HG03565 (cell line): ENCODE results near the gene B4GALT6.

Experiments
- ATAC-seq: cut with Tn5 transposase; IDR thresholded peaks from one replicate; pipeline ENCODE4 v1.9.1; 2021; ENCODE audit warnings: mild to moderate bottlenecking, moderate library complexity; ENCODE audit not compliant: unreplicated experiment

Gene B4GALT6

DNA sequence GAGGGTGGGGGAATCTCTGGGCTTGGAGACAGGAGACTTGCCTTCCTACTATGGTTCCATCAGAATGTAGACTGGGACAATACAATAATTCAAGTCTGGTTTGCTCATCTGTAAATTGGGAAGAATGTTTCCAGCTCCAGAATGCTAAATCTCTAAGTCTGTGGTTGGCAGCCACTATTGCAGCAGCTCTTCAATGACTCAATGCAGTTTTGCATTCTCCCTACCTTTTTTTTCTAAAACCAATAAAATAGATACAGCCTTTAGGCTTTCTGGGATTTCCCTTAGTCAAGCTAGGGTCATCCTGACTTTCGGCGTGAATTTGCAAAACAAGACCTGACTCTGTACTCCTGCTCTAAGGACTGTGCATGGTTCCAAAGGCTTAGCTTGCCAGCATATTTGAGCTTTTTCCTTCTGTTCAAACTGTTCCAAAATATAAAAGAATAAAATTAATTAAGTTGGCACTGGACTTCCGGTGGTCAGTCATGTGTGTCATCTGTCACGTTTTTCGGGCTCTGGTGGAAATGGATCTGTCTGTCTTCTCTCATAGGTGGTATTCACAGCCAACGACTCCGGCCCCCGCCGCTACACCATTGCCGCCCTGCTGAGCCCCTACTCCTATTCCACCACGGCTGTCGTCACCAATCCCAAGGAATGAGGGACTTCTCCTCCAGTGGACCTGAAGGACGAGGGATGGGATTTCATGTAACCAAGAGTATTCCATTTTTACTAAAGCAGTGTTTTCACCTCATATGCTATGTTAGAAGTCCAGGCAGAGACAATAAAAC is 86.2 kb downstream of the B4GALT6 start:
- ATAC-seq: no peak

DNA sequence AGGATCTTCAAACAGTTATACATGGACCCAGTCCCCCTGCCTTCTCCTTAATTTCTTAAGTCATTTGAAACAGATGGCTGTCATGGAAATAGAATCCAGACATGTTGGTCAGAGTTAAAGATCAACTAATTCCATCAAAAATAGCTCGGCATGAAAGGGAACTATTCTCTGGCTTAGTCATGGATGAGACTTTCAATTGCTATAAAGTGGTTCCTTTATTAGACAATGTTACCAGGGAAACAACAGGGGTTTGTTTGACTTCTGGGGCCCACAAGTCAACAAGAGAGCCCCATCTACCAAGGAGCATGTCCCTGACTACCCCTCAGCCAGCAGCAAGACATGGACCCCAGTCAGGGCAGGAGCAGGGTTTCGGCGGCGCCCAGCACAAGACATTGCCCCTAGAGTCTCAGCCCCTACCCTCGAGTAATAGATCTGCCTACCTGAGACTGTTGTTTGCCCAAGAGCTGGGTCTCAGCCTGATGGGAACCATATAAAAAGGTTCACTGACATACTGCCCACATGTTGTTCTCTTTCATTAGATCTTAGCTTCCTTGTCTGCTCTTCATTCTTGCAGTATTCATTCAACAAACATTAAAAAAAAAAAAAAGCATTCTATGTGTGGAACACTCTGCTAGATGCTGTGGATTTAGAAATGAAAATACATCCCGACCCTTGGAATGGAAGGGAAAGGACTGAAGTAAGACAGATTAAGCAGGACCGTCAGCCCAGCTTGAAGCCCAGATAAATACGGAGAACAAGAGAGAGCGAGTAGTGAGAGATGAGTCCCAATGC is 88.1 kb downstream of the B4GALT6 start:
- ATAC-seq: no peak

DNA sequence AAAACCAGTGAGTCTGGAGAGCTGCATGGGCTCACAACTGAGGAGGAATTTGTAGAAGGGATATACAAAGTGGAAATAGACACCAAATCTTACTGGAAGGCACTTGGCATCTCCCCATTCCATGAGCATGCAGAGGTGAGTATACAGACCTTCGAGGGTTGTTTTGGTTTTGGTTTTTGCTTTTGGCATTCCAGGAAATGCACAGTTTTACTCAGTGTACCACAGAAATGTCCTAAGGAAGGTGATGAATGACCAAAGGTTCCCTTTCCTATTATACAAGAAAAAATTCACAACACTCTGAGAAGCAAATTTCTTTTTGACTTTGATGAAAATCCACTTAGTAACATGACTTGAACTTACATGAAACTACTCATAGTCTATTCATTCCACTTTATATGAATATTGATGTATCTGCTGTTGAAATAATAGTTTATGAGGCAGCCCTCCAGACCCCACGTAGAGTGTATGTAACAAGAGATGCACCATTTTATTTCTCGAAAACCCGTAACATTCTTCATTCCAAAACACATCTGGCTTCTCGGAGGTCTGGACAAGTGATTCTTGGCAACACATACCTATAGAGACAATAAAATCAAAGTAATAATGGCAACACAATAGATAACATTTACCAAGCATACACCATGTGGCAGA is 89.1 kb downstream of the B4GALT6 start:
- no peak for ATAC-seq

DNA sequence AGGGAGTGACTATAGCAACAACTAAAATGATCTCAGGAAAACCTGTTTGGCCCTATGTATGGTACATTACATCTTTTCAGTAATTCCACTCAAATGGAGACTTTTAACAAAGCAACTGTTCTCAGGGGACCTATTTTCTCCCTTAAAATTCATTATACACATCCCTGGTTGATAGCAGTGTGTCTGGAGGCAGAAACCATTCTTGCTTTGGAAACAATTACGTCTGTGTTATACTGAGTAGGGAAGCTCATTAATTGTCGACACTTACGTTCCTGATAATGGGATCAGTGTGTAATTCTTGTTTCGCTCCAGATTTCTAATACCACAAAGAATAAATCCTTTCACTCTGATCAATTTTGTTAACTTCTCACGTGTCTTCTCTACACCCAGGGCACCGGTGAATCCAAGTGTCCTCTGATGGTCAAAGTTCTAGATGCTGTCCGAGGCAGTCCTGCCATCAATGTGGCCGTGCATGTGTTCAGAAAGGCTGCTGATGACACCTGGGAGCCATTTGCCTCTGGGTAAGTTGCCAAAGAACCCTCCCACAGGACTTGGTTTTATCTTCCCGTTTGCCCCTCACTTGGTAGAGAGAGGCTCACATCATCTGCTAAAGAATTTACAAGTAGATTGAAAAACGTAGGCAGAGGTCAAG is 91.7 kb downstream of the B4GALT6 start:
- no peak for ATAC-seq

DNA sequence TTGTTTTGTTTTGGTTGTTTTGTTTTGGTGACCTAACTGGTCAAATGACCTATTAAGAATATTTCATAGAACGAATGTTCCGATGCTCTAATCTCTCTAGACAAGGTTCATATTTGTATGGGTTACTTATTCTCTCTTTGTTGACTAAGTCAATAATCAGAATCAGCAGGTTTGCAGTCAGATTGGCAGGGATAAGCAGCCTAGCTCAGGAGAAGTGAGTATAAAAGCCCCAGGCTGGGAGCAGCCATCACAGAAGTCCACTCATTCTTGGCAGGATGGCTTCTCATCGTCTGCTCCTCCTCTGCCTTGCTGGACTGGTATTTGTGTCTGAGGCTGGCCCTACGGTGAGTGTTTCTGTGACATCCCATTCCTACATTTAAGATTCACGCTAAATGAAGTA is 92.8 kb downstream of the B4GALT6 start, which contains the start of gene TTR:
Gene TTR (plus strand): TSS at position 250 of the 400 bp plus-strand sequence. CDS start 26 bp downstream, at position 276.
- no peak for ATAC-seq

DNA sequence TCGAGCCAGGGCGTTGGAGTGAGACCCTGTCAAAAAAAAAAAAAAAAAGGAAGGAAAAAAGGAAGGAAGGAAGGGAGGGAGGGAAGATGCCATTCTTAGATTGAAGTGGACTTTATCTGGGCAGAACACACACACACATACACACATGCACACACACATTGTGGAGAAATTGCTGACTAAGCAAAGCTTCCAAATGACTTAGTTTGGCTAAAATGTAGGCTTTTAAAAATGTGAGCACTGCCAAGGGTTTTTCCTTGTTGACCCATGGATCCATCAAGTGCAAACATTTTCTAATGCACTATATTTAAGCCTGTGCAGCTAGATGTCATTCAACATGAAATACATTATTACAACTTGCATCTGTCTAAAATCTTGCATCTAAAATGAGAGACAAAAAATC is 93.3 kb downstream of the B4GALT6 start:
- ATAC-seq: no peak

DNA sequence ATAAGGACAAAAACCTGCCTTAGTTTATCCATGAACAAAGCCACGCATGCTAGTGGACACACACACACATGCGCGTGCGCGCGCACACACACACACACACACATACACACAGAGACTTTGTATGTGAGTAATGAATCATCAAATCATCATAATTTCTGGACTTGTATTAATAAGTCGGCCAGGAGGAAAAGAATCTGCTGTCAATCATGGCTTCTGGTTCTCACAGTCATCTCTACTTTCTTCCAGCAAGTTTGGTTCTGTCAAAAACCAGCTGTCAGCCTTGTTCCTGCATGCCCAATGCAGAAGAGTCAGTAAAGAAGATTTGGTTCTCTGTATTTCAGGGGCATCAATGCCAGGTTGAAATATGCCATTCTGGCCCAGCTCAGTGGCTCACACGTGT is 93.8 kb downstream of the B4GALT6 start:
- no peak for ATAC-seq

DNA sequence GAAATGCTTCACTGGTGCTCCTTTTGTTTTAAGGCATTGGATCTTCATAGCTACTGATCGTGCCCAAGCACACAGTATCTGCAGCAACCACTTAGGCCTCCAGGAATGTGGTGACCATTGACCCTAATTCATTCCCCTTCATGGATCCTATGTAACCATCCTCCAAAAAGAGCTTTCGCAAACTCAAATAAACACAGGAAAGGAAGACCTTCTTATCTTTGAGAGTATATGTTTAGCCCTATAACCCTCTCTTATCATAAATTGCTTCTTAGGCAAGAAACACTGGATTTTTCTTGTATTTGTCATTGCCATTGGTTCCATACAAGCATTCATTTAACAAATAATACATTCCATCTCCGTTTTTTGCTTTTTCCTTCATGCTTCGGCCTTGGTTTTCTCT is 96.9 kb downstream of the B4GALT6 start:
- ATAC-seq: no peak

DNA sequence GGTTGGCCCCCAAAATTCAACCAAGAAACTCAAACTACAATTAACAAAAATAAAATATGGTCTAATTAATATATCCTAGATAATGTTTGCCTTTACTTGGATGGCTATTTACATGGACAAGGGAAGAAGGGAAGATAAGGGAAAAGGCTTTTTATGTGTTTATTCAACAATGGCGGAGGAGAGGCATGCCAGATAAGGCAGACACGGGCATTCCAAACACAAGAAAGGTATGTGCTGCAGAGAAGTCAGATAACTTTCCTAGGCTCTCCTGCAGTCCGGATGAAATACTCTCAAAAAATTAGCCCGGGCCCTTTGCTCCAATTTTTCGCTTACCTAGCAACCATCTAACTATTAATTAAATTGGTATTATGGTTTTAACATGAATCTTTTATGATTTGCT is 97.8 kb downstream of the B4GALT6 start:
- no peak for ATAC-seq

DNA sequence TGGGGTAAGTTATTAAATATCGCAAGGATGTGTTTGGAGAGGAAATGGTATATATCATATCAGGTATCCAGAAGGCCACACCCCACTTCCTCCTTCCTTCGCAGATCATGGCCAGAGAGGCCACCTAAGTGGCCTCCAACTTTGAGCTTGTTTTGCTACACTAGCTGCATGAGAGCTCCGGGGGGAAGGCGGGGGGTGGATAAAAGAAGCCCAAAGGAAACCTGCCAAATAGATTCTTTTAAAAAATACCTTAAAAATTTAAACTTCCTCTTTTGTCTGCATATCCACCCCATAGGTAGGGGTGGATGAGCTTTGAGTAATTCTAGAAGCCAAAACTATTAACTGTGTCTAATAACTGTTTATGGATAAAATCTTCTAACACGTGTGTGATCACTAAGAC is 98.4 kb downstream of the B4GALT6 start:
- ATAC-seq: no peak

DNA sequence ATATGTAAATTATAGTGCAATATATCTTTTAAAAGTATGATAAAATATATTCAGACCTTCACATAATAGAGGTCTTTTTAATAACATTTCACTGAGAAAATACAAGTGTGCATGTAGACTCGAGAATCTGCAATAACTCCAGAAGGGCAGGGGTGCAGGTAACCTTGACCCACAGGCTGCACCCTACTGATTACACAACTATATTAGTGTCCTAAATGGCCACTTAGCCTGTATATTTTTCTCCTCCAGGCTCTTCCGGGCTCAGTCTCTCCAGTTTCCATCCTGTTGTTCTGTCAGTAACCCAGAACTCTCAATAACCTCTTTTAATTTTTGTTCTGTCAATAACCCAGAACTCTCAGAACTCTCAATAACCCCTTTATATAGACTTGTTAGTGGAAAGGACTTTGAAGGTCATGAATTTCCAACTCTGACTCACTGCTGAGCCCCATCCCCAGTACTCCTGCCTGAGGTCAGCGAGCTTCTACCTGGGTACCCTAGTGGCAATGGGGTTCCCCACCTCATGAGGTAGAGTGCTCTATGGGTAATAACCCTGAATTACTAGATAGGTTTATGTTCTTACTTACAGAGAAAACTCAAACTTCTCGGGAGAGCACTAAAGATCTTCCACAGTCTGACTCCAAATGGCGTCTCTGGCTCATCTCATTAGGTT is 101.1 kb downstream of the B4GALT6 start:
- ATAC-seq: no peak

DNA sequence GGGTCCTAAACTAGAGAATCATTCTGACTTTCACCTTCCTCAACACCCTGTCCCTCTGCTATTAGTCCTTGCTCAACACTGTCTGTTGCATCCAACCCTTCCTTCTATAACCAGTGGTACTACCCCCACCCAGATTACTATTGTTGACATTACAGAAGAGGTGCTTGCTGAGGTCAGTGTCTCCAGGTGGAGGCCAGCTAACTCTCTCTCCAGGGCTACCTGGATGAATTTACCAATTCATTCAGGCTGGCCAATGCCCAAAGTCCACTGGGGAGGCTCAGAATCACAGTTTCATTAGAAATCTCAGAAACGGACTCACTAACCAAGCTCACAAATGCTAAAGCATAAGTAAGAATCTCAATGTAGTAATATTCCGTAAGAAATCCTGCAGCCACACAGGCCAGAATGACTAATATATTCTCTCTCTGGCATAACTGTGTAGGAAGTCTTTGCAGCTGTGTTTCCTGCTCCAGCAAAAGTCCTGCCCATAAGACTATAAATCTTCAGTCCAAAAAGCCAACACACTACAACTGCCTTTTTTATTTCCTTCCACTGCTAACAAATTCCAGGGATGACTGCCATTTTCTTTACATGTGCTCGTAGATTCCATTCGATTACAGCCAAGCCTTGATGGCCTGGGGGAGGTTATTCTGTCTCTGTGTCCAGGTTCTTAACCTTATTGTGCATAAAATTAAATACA is 102.7 kb downstream of the B4GALT6 start:
- no peak for ATAC-seq

DNA sequence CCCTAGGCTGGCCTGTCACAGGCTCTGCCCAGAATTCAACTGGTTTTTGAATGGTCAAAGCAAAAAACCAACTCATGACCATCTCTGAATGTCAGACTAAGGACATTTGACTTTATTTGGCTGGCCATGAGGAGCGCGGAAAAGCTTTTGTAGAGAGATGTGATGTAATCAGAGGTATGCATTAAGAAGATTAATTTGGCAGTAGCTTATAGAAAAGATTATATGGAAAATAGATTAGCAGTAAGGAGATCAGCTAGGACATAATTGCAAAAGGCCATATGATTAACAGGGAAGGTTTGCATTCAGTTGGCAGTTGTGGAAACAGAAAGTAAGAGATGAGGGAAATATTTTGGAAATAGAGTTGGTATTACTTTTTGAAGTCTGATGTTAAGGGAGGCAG is 105.0 kb downstream of the B4GALT6 start:
- ATAC-seq: no peak

DNA sequence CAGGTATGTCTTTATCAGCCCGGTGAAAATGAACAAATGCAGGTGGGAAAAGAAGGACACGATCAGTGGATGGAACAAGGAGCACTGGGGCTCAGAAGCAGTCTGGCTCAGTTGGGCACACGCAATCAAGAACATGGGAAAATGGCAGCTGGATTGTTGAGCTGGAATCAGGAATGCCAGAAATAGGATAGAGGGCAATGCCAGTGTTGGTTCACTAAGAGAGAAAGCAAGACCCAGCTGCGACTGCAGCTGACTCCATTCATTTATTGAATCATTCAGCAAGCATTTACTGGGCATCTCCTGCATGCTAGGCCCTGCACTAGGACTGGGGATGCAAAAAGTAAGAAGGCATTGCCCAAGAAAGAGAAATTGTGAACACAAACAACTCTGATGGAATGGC is 106.3 kb downstream of the B4GALT6 start:
- ATAC-seq: no peak

DNA sequence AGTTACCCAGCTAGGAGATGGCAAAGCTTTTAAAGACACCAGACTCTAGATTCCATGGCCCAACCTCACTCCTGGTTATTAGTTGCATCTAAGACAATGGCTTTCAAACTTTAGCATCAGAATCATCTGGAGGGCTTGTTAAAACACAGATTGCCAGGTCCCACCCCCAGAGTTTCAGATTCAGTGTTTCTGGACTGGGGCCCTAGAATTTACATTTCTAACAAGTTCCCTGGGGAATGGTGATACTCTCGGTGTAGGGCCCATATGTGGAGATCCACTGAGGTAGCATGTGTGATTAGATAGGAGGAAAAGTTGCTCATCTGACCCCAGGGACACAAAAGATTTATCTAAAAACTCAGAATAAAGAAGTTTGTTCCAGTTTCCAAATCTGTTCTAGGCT is 107.2 kb downstream of the B4GALT6 start:
- no peak for ATAC-seq

DNA sequence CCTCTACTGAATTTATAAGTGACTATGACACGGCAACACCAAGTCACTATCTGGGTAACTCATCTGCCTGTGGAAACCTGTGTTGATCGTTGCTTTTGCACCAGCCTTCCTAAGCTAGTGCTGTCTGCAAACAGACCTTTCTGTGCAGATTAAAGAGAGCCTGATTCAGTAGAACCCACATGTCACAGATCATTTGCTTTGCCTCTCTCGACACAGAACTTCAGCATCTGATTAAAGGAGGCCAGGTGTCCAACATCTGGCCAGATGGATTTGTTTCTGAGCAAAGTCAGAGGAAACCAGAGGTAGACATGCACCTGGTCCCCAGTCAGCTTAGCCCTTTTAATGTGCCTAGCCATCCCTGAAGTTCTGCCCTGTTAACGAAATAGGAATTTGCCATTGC is 107.7 kb downstream of the B4GALT6 start:
- no peak for ATAC-seq

DNA sequence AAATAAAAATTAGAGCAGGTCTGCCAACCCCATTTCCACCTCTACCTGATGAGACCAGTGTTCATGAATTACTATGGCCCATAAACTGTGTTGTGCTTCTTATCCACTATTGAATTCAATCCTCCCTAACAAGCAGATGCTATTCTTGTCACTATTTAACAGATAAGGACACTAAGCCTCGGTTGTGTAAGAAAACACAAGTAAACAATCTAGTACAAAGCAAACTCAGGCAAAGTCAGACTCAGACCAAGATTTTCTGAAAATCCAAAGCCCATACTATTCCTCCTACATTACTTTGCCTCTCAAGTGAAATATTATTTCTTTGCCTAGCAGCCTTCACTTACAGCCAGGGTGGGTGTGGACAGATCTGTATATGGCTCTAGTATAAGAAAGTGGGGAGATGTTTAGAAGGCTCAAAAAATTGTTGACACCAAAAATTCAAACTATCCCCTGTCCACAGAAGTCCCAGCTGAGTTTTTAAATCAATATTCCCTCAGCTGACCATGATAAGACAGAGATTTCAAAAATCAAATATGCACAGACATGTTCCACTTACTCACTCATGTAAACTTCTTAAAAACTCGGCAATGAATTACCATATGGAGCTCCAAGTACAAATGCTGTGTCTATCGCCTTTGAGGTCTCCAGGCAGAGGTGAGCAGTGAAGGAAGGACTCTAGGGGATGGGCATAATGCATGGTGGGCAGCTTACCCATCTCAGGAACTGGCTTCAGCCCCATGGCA is 108.7 kb downstream of the B4GALT6 start:
- no peak for ATAC-seq

DNA sequence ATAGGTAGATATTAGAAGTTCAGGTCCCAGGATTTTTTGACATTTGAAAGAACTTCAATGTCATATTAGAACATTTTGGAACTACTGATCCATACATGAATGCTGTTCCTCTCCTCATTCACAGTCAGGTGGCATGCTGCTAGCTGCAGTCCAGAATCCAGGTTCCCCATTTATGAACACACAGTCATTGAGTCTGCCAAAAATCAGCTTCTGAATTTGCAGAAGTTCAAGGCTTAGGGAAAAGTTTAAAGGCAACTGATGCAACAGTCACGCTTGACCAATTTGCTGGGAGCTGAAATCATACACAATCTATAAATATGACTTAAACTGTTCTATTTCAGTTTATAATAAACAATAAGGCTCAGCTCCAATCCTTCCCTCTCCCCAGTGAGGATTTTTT is 110.0 kb downstream of the B4GALT6 start:
- no peak for ATAC-seq
